HG03139 (cell line): ENCODE results near the gene LRP1B.

ENCODE experiments used
- ATAC-seq: cut with Tn5 transposase; IDR thresholded peaks from one replicate; pipeline ENCODE4 v1.9.1; 2021; ENCODE audit not compliant: unreplicated experiment

Gene LRP1B

DNA sequence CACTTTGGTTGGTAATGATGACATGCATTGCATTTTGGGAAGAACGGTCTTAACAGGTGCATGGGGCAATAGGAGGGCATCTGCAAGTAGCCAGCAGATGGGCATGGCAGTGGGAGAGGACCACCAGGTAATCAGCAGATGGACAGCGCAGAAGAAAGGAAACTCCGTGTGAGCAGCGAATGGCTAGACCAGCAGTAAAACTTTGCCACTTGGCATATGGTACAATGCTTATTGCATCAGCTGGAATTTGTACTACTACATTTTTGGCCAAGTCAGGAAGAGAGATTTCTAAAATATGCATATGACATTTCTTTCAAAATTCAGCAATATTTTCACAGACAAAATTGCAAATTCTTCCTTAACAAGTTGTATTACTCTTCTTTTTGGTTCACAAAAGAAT is 768.5 kb downstream of the LRP1B start:
- ATAC-seq: no peak

DNA sequence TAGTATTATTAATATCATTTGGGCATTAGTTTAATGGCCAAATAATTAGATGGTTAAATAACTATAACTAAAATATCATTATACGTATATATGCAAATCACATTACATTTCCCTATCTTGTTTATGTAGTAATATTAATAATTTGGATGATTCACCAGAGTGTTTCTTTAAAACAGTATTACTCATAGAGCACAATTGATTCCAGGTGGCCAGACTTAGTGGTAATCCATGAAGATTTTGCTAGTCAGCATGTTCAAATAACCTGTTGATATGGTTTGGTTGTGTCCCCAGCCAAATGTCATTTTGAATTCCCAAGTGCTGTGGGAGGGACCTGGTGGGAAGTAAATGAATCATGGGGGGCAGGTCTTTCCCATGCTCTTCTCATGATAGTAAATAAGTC is 782.3 kb downstream of the LRP1B start:
- ATAC-seq: no peak

DNA sequence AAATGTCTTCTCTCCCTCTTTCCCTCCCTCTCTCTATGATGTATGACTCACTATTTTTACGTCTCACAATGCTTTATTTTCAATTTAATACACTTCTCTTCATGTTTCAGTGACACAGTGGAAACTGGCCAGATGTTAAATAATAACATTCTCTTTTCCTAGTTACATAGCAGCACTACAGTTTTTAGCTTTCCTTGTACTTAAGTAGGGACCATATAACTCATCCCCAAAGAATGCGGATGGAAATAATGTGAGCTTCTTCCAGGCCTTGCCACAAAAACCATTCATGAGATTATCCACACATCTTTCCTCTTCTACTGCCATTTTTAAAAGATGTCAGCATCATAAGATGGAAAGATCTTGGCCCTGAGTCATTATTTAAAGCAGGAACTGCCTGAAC is 789.4 kb downstream of the LRP1B start:
- ATAC-seq: no peak

DNA sequence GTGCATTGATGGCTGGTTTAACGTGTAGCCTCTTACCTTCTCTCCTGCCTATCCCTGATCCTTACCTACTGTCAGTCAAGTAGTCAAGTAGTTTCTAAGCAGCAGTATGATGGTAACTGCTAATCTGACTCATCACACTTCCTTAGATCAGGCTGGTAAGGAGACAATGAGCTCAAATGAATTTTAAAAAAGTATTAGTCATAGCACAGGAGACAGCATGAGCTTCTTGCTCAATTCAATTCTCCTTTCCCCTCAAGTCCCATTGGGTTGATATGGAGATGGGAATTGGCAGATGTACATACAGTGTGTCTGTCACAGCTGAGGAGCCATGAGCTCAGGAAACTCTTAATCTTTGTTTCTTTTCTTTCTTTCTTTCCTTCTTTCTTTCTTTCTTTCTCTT is 799.7 kb downstream of the LRP1B start:
- no peak for ATAC-seq

DNA sequence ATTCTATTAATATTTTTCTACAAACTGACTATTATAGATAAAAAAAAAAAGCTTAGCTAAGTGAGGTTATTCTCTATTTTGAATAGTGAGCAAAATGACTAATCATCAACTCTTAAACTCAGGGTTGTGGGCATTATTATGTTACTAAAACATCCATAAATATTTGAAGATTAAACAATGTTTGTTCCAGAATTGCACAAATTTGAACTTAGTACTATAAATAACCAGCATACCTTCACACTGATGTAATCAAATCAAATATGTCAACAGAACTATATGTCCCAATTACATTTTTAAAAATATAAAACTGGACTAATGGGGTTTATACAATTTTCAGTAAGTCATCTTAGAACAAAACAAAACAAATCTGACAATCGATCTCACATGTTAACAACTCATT is 800.9 kb downstream of the LRP1B start:
- no peak for ATAC-seq

DNA sequence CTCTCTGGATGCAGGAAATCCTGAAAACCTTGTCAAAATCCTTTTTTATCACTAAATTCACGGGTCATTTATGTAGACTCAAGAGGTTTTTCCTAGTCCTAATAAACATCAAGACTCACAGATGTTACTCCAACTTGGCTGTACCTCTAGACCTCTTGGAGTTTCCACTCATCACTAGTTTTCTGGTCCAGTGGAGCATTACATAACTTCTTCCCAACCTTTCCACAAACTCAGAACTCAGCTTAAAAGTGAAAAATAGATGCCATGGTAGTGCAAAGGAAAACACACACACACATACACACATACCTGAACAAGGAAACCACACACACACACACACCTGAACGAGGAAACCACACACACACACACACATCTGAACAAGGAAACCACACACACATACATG is 807.2 kb downstream of the LRP1B start:
- no peak for ATAC-seq

DNA sequence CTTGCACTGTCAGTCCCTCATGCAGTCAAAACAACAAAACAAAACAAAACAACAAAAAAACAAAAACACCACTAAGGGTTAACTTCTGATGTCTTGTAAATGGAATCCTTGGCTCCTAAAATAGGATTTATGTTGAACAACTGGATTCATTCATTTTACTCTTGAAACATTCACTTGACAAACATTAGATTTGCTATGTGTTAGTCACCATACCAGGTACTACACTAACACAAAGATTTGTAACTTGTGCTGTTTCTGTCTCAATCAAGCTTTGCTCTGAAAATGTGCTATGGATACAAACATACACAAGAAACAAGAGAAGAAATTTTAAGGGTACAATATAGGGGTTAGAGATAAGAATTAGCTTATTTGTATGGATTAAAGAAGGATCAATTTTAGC is 812.8 kb downstream of the LRP1B start:
- no peak for ATAC-seq

DNA sequence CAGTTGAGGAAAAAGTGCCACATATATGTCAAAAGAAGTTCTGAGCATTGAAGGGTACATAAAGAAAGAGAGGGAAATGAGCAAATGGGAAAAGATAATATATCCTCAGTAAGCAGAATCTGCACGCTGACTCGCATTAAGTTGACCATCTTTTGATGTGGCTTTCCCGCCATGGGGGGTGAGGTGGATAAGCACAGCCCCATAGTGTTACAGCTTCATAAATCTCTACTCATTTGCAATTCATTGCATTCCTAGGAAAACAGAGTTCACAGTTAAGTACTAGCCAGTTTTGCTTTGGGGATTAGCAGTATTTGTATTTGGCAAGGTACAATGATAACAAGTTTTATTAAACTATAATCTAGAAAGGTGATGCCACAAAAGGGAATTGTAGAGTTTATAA is 814.2 kb downstream of the LRP1B start:
- ATAC-seq: no peak

DNA sequence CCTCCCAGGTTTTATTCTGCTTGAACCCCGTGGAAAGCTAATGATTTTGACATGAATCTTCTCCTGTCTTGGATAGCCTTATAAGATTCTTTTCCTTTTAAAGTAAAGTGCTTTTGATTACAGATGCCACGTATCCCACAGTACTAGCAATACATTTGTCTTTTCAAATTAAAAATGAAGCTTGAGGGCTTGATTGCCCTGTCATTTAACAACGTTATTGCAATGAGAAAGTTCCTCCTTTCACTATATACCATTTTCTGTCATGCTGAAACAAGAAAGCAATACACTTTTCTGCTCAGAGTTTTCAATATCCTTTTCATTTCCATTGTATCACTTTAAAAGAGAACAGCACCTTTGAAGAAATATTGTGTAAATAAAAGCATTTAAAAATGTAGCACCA is 814.7 kb downstream of the LRP1B start:
- no peak for ATAC-seq

DNA sequence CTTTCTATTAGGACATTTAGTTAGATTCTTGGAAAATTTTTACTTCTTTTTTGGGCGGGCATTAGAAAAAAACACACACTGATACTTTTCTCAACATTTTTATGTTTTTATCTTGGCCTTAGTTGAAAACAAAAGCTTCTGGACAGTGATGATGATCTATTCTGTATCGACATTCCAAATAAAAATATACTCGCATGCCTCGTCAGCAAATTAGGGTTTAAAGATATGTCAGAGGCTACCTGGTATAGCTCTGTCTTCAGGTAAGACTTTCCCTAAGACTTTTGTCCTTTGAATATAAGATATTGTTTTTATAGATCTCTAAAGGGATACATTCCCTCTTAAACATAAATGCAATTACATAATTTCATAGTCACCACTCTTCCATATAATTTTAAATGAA is 816.8 kb downstream of the LRP1B start:
- ATAC-seq: no peak

DNA sequence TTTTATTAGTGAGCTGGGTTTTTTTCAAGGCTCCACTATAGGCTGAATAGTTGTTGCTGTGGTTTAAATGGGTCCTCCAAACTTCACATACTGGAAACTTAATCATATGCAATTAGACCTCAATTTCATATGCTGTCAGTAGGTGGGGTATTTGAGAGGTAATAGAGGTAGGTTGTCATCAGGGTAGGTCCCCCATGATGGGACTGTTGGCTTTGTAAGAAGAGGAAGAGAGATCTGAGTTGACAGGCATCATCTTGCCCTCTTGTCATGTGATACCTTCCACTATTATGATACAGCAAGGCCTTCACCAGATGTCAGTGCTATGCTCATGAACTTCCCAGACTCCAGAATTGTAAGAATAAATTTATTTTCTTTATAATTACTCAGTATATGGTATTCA is 819.4 kb downstream of the LRP1B start:
- no peak for ATAC-seq

DNA sequence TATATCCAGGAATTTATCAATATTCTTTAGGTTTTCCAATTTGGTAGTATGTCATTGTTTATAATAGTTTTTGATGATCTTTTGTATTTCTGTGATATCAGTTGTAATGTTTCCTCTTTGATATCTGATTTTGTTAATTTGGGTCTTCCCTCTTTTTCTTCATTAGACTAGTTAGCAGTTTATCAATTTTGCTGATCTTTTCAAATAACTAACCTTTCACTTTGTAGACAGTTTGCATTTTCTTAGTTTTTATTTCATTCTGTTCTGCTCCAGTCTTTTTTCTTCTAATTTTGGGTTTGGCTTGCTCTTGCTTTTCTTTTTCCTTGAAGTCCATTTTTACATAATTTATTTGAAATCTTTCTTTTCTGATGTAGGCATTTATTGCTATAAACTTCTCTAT is 824.4 kb downstream of the LRP1B start:
- no peak for ATAC-seq

DNA sequence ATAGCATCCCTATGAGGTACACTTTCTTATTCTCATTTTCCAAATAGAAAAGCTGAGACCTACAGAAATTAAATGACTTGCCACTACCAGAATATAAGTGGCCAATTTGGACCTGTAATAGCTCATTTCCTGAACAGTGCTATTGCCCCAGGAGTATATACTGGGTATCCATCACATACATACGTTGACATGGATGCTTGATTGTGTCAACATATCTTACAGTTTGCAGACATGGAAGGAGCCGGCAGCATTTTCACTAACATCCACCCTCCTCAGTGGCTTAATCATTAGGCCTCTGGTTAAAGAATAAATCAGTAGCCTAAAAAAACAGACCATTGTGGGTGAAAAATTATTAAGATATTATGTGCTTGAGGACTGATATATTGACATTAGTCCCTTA is 829.3 kb downstream of the LRP1B start:
- ATAC-seq: no peak

DNA sequence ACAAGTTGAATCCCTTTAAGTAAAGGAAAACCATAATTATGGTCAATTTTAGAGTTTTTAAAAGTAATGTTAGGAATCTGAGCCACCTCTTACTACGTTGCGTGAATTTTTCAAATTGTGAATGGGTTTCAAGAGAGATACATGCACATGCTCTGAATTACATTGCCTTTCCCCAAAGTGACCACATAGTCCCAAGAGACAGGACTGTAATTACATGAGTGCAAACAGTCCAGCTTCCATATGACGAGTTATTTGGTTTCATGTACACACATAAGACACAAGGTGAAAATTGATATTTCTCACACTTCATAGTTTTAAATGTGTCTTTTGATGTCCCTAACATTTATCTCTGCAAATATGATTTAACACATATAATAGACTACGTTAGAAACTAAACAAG is 850.8 kb downstream of the LRP1B start:
- no peak for ATAC-seq

DNA sequence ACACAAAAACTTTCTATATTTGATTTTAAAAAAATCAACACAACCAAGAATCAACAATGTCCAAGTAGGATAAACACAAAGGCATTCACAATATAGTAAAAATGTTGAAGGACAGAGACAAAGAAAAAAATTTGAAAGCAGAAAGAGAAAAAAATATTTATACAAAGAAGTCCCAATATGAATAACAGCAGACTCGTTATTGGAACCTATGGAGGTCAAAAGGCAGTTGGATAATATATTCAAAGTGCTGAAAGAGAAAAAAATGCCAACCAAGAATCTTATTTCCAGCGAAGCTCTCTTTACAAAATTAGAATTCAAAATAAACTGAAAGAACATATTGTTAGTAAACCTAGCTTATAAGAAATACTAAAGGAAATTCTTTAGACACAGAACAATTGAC is 859.5 kb downstream of the LRP1B start:
- no peak for ATAC-seq

DNA sequence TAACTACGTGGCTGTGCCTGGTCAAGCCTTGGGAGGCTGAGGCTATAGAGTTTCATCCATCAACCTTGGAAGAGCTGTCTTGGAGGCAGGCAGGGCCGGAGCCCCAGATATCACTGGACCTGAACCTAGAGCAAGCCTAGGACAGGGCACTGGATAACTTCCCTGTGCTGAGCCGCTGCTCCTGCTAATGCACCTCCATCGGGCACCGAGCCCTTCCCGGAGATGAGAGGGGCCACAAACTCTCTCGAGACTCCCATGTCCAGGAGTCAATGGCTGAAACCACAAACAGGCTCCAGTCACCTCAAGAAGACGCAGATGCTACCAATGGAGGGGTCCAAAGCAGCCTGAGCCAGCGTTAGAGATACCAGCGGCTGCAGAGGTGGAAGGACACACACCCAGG is 866.0 kb downstream of the LRP1B start:
- no peak for ATAC-seq

DNA sequence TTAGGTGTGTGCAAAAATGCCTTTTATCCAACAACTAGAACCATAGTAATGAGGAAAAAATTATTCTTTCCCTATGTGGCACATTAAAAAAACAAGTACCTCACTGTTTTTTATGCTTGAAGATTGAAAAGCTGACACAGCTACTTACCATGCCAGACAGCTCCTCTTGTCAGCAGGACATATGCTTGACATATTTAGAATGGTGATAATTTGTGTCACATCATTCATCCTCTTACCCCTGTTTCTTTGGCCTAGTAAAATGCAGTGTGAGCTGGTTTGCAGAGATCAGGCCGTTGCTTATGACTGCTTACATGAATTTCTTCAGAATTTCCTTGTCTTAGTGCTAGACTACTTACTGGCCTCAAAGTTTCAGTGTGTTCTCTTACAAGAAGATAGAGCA is 869.9 kb downstream of the LRP1B start:
- no peak for ATAC-seq

DNA sequence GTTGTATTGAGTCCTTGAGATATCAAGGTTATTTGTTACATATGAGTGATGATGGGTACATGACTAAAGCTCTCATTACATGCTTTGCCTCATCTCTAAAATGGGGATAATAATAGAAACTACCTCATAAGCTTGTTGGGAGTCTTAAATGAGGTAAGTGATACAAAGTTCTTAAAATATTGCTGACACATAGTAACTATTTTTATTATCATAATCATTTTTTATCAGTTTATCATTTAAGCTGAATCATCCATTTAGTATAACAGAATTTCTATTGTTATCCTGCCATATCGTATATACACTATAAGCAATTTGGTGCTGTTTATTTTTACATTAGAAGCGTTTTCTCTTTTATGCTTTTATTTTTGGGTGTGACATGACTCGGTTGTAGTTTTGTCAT is 871.1 kb downstream of the LRP1B start:
- ATAC-seq: no peak

DNA sequence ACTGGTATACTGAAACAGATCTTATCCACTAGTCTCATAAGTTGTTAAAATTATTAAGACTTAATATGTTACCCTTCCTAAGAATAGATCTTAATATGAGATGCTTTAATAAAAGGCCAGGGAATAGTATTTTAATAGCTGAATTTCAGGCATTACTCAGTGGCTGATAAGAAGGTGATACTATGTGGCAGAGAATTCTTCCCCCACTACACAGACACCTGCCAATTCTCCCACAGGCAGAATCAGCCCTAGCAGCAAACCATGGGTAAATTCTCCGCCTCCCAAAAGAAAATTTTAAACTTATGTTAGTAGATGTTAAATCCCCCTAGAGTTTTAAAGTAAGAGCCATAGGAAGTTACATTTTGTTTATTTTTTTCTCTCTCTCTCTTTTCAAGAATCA is 888.8 kb downstream of the LRP1B start:
- ATAC-seq: no peak

DNA sequence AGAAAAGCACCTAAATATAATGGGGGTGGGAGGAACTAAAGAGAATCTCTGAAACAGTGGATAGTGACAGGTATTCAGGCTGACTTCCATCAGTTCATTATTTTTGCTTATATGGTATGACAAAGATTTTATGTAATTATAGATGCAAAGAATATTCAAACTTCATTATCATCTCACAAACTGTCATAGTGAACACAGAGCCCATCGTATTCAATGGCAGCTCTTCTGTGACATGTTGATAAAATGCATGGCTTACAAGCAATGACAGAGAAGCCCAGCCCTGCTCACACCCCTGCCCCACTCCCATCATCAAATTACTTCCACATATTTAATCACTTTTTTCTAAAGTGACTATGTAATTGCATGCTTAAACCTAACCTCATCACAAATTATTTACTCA is 904.3 kb downstream of the LRP1B start:
- no peak for ATAC-seq

DNA sequence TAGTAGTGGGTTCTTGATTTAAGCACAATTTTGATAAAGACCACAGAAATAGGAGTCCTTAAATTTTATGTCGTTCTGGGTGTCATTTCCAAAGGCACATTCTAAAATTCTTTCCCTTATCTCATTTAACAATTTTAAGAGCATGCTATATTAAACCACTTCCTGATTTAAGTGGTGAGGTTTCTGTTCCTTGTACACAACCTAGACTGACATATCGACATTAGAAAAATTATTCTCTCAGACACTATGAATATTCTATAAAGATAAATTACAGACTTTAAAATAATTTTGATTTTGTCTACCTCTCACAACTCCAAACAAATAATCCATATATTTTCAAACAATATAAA is 923.8 kb downstream of the LRP1B start:
- ATAC-seq: no peak

DNA sequence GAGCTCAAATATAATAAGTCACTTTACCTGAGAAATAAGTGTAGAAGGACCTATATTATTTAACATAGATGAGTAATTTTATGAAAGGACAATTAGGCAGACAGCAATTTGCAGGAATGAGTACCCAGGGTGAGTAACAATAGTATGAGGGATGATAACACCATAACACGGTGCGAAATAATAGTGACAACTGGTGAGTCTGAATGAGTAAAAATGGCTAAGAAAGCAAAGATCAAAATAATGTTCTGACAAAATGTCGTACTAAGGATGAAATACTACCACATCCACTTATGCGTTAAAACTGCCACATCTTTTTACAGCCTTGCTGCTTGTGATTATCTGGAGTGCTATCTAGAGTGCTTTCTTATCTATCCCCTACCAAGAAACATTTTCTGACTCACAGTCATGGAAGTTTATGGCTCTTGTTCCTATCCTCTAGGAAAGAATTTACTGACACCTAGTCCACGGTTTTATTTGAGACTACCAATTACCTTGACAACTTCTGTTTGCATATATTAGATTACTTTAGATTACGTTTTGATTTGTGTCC is 929.7 kb downstream of the LRP1B start:
- ATAC-seq: no peak

DNA sequence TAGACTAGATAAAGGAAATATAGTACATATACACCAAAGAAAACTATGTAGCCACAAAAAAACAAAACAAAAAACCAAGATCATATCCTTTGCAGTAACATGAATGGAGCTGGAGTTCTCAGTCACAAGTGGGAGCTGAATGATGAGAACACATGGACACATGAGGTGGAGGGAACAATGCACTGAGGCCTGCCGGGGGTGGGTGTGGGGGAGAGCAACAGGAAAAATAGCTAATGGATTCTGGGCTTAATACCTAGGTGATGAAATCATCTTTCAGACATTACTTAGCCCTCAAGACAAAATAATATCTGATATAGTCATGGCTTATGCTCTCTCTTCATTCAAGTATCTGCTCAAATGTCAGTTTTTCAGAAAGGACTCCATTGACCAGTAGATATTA is 930.6 kb downstream of the LRP1B start:
- ATAC-seq: no peak

DNA sequence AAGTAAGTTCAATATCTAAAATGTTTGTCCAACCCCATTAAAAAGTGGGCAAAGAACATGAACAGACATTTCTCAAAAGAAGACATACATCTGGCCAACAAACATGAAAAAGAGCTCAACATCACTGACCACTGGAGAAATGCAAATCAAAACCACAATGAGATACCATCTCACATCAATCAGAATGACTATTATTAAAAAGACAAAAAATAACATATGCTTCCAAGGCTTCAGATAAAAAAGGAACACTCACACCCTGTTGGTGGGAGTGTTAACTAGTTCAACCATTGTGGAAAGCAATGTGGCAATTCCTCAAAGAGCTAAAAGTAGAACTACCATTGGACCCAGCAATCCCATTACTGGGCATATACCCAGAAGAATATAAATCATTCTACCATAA is 931.1 kb downstream of the LRP1B start:
- no peak for ATAC-seq
